K562 (cell line): ENCODE measurements around the gene MMRN2. TPM values are rescaled to one million over a fixed set of nuclear protein-coding genes. Genes with fewer than 3 reads are reported as not detected.
"Not testable (repeated sequence)": the region's sequence is repeated elsewhere in the genome, so short reads cannot be mapped to it uniquely, and the experiment has no call there.

ENCODE experiments used
- ATAC-seq: fragments of 200-7000 bp; cut with Tn5 transposase; 3 replicates; pipeline ENCODE4 v1.9.1; 2020; ENCODE audit warnings: moderate library complexity
- BruUV-seq: library from RNA; stranded (reverse); fragments of 400-500 nt; replicated peaks from 2 replicates; lab custom pipeline; 2021; lab: Mats Ljungman, UMichigan
- CTCF ChIA-PET: fragments of 300-600 bp; formaldehyde crosslinking; extraction: SDS; loops from one replicate; lab custom pipeline; 2021; ENCODE audit warnings: low intra/inter-chr PET ratio; lab: Yijun Ruan, JAX
- POLR2A ChIA-PET: fragments of 300-600, 350-650 bp; sonication (Branson Sonifier 250); formaldehyde crosslinking; extraction: SDS; loops from one replicate; lab custom pipeline; 2021; ENCODE audit warnings: antibody characterized with exemption, inconsistent platforms; lab: Yijun Ruan, JAX
- DNase-seq, 4 experiments: peaks; one replicate each; pipeline versions ENCODE4 v3.0.0 to v3.0.0-alpha.2; 2011 to 2018; ENCODE audit warnings: low spot score in 3 of 4, mixed read lengths in 3 of 4; ENCODE audit errors: extremely low read depth in 1 of 4
- FAIRE-seq: peaks from 2 replicates; lab custom pipeline; 2011; peaks lifted over from hg19 to GRCh38; lab: Jason Lieb, UNC
- H2AFZ ChIP-seq: 2 replicates; pipeline ENCODE4 v1.6.0; 2011; ENCODE audit warnings: low read depth, low read length, control low read depth, inconsistent platforms
- H3K27ac ChIP-seq: fragments of 200-600 bp; 3 replicates; pipeline ENCODE4 v1.8.0; 2011; ENCODE audit warnings: low read depth, mild to moderate bottlenecking, control low read depth, inconsistent platforms, low read length, moderate library complexity, mixed read lengths; ENCODE audit errors: extremely low read depth
- H3K27me3 ChIP-seq, 2 experiments: fragments of 300-600 bp in 1 of 2; 2 replicates in 1 of 2; 3 replicates in 1 of 2; pipeline versions ENCODE4 v1.6.0 to v1.8.0; 2011; ENCODE audit warnings: inconsistent platforms in 2 of 2, low read length in 2 of 2, mild to moderate bottlenecking in 1 of 2, mixed read lengths in 1 of 2, moderate library complexity in 1 of 2; ENCODE audit not compliant: control insufficient read depth in 2 of 2, insufficient read depth in 2 of 2
- H3K36me3 ChIP-seq: fragments of 300-600 bp; 3 replicates; pipeline ENCODE4 v1.8.0; 2011; ENCODE audit warnings: mild to moderate bottlenecking, low read length, inconsistent platforms; ENCODE audit not compliant: control insufficient read depth, insufficient read depth
- H3K4me1 ChIP-seq, 2 experiments: fragments of 200-600 bp in 1 of 2; replicated peaks in 1 of 2; 2 replicates in 1 of 2; 3 replicates in 1 of 2; pipeline versions ENCODE4 v1.5.1 to v1.8.0; 2011; ENCODE audit warnings: inconsistent platforms in 2 of 2, low read length in 2 of 2, mild to moderate bottlenecking in 1 of 2, mixed read lengths in 1 of 2, moderate library complexity in 1 of 2; ENCODE audit not compliant: control insufficient read depth in 2 of 2, insufficient read depth in 2 of 2
- H3K4me2 ChIP-seq: 2 replicates; pipeline ENCODE4 v1.6.1; 2011; ENCODE audit warnings: low read length, control low read depth, inconsistent platforms, mixed read lengths; ENCODE audit not compliant: insufficient read depth
- H3K4me3 ChIP-seq: fragments of 200-600 bp; sonication (generic), shearing (Covaris generic); 2 replicates; pipeline ENCODE4 v1.5.1; 2016; ENCODE audit warnings: control low read depth, inconsistent platforms
- H3K79me2 ChIP-seq: fragments of 200-600 bp; 3 replicates; pipeline ENCODE4 v1.8.0; 2011; ENCODE audit warnings: low read length, inconsistent platforms; ENCODE audit not compliant: control insufficient read depth, insufficient read depth
- H3K9ac ChIP-seq, 2 experiments: 2 replicates each; pipeline versions ENCODE4 v1.6.0 to v1.6.1; 2011; ENCODE audit warnings: low read depth in 2 of 2, low read length in 2 of 2, control low read depth in 1 of 2, inconsistent platforms in 1 of 2, mild to moderate bottlenecking in 1 of 2, mixed read lengths in 1 of 2; ENCODE audit not compliant: insufficient read depth in 1 of 2
- H3K9me1 ChIP-seq: one replicate; pipeline ENCODE4 v1.6.0; 2011; ENCODE audit warnings: inconsistent platforms, mild to moderate bottlenecking, low read length, moderate library complexity; ENCODE audit not compliant: control insufficient read depth, insufficient read depth
- H3K9me3 ChIP-seq: replicated peaks from 2 replicates; pipeline ENCODE4 v1.5.1; 2011; ENCODE audit warnings: low read depth, low read length, inconsistent platforms; ENCODE audit not compliant: control insufficient read depth, insufficient read depth
- H4K20me1 ChIP-seq: replicated peaks from 2 replicates; pipeline ENCODE4 v1.6.1; 2011; ENCODE audit warnings: low read length, inconsistent platforms, mixed read lengths; ENCODE audit not compliant: control insufficient read depth, insufficient read depth
- ATF1 ChIP-seq, 2 experiments: fragments of 450-650 bp in 1 of 2; IDR thresholded peaks; 2 replicates each; pipeline ENCODE4 v1.6.1; 2016; ENCODE audit warnings: missing compliant biosample characterization in 1 of 2, missing genetic modification characterization in 1 of 2
- FOSL1 ChIP-seq: fragments of 200-800 bp; sonication (Bioruptor generic); conservative IDR thresholded peaks from 2 replicates; pipeline ENCODE4 v1.6.1; 2016; ENCODE audit warnings: missing genetic modification characterization, missing compliant biosample characterization
- KLF1 ChIP-seq: fragments of 450-650 bp; IDR thresholded peaks from 2 replicates; pipeline ENCODE4 v1.6.1; 2016; ENCODE audit warnings: missing genetic modification characterization, missing compliant biosample characterization
- KLF10 ChIP-seq: fragments of 250-450 bp; sonication (Bioruptor Pico); IDR thresholded peaks from 2 replicates; pipeline ENCODE4 v1.6.1; 2021; ENCODE audit warnings: matching md5 sums
- NR1H2 ChIP-seq: sonication (generic); formaldehyde crosslinking; IDR thresholded peaks from 2 replicates; pipeline ENCODE4 v1.4.0; 2020; ENCODE audit warnings: mild to moderate bottlenecking, missing genetic modification reagents
- PCBP2 ChIP-seq: fragments of 200-400 bp; formaldehyde crosslinking; IDR thresholded peaks from 2 replicates; pipeline ENCODE4 v1.6.1; 2018; ENCODE audit warnings: low read length, low read depth, mild to moderate bottlenecking, moderate library complexity; ENCODE audit not compliant: poor library complexity, severe bottlenecking
- SFPQ ChIP-seq: fragments of 200-400 bp; formaldehyde crosslinking; IDR thresholded peaks from 2 replicates; pipeline ENCODE4 v1.6.1; 2017; ENCODE audit warnings: mild to moderate bottlenecking, low read depth, low read length, moderate library complexity
- TAL1 ChIP-seq: fragments of 450-650 bp; IDR thresholded peaks from 2 replicates; pipeline ENCODE4 v1.6.1; 2016; ENCODE audit warnings: mild to moderate bottlenecking
- WGBS: fragments of 100-300 bp; shearing (Covaris generic); methylation state at CpG from one replicate; pipeline ENCODE4 v1.1.6; 2016; ENCODE audit warnings: low coverage, mixed read lengths; ENCODE audit not compliant: insufficient coverage; ENCODE audit errors: missing lambda C conversion rate; 5-methylcytosine and 5-hydroxymethylcytosine counted together
- in situ Hi-C: fragments of 300-500 bp; cut with MboI; formaldehyde crosslinking; loops from 4 replicates; pipeline ENCODE4 v1.15.0; 2018; ENCODE audit warnings: inconsistent platforms, mixed read lengths
- intact Hi-C: fragments of 100-400 bp; cut with micrococcal nuclease; formaldehyde crosslinking; loops from 2 replicates; pipeline ENCODE4 v1.14.2; 2022
- polyA plus RNA-seq, 8 experiments: library from polyadenylated mRNA; depleted of rRNA in 4 of 8; stranded (reverse) in 5 of 8; unstranded in 3 of 8; fragments of >200 nt; fragmentation: Nextera tagmentation in 2 of 8; fragmentation: Illumina TruSeq in 1 of 8; extraction: Ambion mirVana in 2 of 8; extraction: Trizol in 1 of 8; gene quantifications; 2 replicates each; pipeline versions ENCODE4 v1.2.1 to v1.2.3, GENCODE V29; 2011 to 2014; ENCODE audit warnings: inconsistent platforms in 1 of 8, missing spikeins in 1 of 8
- total RNA-seq, 7 experiments: library from RNA; depleted of rRNA in 6 of 7; stranded (reverse); fragments of >200 nt in 6 of 7; fragmentation: Illumina TruSeq in 2 of 7; extraction: Trizol in 2 of 7; gene quantifications; 2 replicates each; pipeline versions ENCODE4 v1.2.1 to v1.2.3, GENCODE V29; 2011 to 2021; ENCODE audit warnings: low replicate concordance in 1 of 7
- TF ChIP-seq, protein P1 (sequence below), 2 experiments: fragments of 450-650 bp in 1 of 2; sonication (generic) in 1 of 2; formaldehyde crosslinking in 1 of 2; IDR thresholded peaks in 1 of 2; conservative IDR thresholded peaks in 1 of 2; 2 replicates each; pipeline versions ENCODE4 v1.6.1 to v1.8.1; 2016 to 2023; ENCODE audit warnings: mild to moderate bottlenecking in 2 of 2, moderate library complexity in 2 of 2, inconsistent platforms in 1 of 2, missing genetic modification reagents in 1 of 2
- TF ChIP-seq, protein P2 (sequence below): sonication (generic); formaldehyde crosslinking; IDR thresholded peaks from 2 replicates; pipeline ENCODE4 v1.8.1; 2023; ENCODE audit warnings: mild to moderate bottlenecking, missing genetic modification reagents

The MMRN2 gene
- total and polyA plus RNA-seq, 9 of the 15 experiments (the other 6 are each of a cell fraction or from before 2014, with no cell fraction given) = 0.07 to 2.0 (median 1.2) TPM

DNA sequence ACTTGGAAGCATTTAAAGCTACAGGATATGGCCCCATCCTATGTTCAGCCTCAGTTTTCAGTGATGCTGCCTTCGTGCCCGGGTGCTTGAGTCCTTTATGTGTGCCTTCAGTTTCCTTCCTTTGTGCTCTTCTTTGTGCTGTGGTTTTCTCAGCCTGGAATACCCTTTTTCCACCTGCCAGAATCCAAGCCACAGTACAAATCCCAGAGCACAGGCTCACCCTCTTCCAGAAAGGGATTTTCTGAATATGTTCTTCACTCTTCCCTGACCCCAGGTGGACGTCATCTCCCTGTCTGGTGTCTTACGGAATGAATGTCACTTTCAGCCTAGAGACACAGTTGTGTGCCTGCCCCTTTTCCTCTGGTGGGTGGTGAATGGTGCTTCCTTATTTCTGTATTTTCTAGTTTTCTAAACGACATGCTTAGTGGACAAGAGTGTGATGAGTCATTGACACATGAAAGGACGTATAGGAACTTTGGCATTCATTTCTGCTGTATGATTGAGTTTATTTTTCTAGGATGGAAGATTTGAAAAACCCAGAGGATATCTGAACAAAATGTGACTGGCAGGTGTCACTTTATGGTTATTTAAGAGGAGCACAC lies 42.5 kb upstream of the MMRN2 start:
- CTCF ChIA-PET, H3K9me3 ChIP-seq, H3K27me3 ChIP-seq, H4K20me1 ChIP-seq, H3K9me1 ChIP-seq, H3K4me2 ChIP-seq, POLR2A ChIA-PET, FAIRE-seq, H3K27ac ChIP-seq, H3K36me3 ChIP-seq, BruUV-seq, intact Hi-C loops, H3K9ac ChIP-seq, H2AFZ ChIP-seq, in situ Hi-C loops, H3K79me2 ChIP-seq, H3K4me1 ChIP-seq, H3K4me3 ChIP-seq, ATAC-seq, DNase-seq: not testable (repeated sequence)
- WGBS = 42% methylated on average over 5 of the region's 6 CpGs
- TF ChIP-seq, protein P1, sequence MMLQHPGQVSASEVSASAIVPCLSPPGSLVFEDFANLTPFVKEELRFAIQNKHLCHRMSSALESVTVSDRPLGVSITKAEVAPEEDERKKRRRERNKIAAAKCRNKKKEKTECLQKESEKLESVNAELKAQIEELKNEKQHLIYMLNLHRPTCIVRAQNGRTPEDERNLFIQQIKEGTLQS (IDR thresholded peaks at IDR 0.05) = peak; percentile 44; the same call in 1 of the 2 replicates
- TF ChIP-seq, protein P1 (CRISPR knock-in tag; conservative IDR thresholded peaks at IDR 0.05) = not testable (repeated sequence)
- 0 out of 2 replicates have a peak, but pooled peaks have one; percentile 12 for TF ChIP-seq FOSL1 (tag)

- POLR2A ChIA-PET = no interaction called here
- ATAC-seq (no peak), FAIRE-seq (no peak), DNase-seq (no peak)
- Histone ChIP-seq H3K36me3 (no peaks in the 10 kb centered on the region), H2AFZ (no peak overlapping the region), H3K4me1 (no peaks in the 10 kb centered on the region; a peak in 1 of 5 replicates), H3K4me3 (no peak overlapping the region), H4K20me1 (no peaks in the 10 kb centered on the region), H3K4me2 (no peak overlapping the region), H3K79me2 (no peaks in the 10 kb centered on the region), H3K9ac (no peak overlapping the region), H3K27ac (no peak overlapping the region), H3K9me3 (no peaks in the 10 kb centered on the region)
- WGBS = 40% methylated on average over 2 of the region's 2 CpGs
- in situ Hi-C loops (no loop called here), intact Hi-C loops (no loop called here)
- CTCF ChIA-PET = no interaction called here
- BruUV-seq = no TSS peak
- no peak for TF ChIP-seq SFPQ
- TF ChIP-seq, protein P2, sequence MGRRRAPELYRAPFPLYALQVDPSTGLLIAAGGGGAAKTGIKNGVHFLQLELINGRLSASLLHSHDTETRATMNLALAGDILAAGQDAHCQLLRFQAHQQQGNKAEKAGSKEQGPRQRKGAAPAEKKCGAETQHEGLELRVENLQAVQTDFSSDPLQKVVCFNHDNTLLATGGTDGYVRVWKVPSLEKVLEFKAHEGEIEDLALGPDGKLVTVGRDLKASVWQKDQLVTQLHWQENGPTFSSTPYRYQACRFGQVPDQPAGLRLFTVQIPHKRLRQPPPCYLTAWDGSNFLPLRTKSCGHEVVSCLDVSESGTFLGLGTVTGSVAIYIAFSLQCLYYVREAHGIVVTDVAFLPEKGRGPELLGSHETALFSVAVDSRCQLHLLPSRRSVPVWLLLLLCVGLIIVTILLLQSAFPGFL (CRISPR knock-in tag) = no peak
- no peak for TF ChIP-seq KLF1
- no peak for TF ChIP-seq ATF1 (CRISPR knock-in tag; IDR thresholded peaks at IDR 0.05)
- TF ChIP-seq ATF1 (tag; IDR thresholded peaks at IDR 0.05) = no peak
- TF ChIP-seq TAL1 = no peak
- no peak for TF ChIP-seq KLF10 (CRISPR knock-in tag)
- TF ChIP-seq NR1H2 (CRISPR knock-in tag) = no peak
- no peak for TF ChIP-seq PCBP2
- TF ChIP-seq, all 486 proteins: peak for 0
- Histone ChIP-seq H3K27me3 (no peaks in the 10 kb centered on the region), H3K9me1 (no peaks in the 10 kb centered on the region)
Observed at GRCh38 chr10:86992929-86993328, 35.5 kb upstream of the MMRN2 start.
